ENCODE data around the gene SMAD5.

The SMAD5 gene

GRCh38 chr5:136130581-136130980, 2.1 kb upstream of the SMAD5 start:
- DNase-seq (ENCODE audit: low spot score in 2 of 2), result no peak
- H3K4me1 ChIP-seq, result peaks cover 17% of the 10 kb centered on the region
- H3K4me3 ChIP-seq, result no peak overlapping the region
- peaks cover 2% of the 10 kb centered on the region; the same call in 1 of the 2 replicates for H3K27me3 ChIP-seq (ENCODE audit: low read depth)
- H3K9me3 ChIP-seq, result no peaks in the 10 kb centered on the region
- no peaks in the 10 kb centered on the region for H3K36me3 ChIP-seq (replicated peaks)
- in situ Hi-C loops (cut with MboI; ENCODE audit: low sequenced_read_pairs), result no loop called here

DNA sequence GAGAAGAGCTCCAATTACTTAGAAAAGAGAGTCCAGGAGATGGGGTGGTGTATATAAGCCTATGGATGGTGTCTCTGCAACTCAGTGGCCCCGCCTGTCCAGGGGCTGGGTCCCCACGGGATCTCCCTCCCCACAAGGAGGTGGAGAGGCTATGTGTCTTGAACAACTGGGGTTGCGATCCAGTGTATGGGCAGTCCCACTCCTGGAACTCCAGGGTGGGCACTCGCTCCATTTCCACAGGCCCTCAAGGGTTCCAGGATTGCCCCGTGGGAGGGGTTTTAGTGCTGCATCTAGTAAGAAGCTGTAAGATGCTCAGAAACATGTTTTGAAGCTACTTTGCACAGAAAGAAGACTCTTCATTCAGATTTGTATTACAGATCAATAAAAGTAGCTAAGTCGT, 558 bp upstream of the SMAD5 start:
- Histone ChIP-seq H3K36me3 (replicated peaks) (no peaks in the 10 kb centered on the region), H3K4me3 (peak overlapping the region; percentile 68), H3K4me1 (peaks cover 17% of the 10 kb centered on the region), H3K9me3 (no peaks in the 10 kb centered on the region), H3K27me3 (ENCODE audit: low read depth) (peaks cover 2% of the 10 kb centered on the region; the same call in 1 of the 2 replicates)
- peak in 1 of 2 experiments; percentile 16 for DNase-seq (ENCODE audit: low spot score in 2 of 2)
- in situ Hi-C loops (cut with MboI; ENCODE audit: low sequenced_read_pairs), result no loop called here

DNA sequence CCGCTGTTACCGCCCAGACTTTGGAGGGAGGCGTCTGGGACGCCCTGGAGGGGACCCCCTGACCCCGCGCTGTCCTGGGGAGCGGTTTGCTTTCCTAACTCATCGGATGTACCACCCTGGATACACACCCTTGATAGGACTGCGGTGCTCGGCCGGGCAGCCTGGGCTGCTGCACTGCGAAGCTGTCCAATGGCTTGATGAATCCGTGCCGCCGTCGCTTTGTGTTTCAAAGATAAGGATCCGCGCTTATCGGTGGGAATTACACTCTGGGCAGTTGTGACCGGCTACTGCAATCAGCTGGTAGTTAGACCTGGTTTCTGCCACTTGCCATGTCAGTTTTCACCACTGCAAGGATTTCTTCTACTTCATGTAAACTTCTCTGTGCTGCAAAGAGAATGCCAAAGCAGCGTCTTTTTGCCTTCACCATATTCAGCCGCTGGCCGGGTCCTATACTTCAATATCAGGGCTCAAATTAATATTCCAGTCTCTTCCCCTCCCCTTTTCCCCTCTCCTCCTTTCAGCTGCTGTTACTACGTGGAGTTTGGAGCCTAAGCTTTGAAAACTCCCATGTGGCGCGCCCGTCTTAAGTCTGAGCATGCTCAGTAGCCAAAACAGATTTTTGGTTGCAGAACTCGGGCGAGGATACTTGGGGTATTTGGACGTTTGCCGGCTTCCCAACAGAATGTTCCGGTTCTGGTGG, 727 bp downstream of the SMAD5 start:
- H3K4me3 ChIP-seq, result peak overlapping the region; percentile 68
- H3K9me3 ChIP-seq, result no peaks in the 10 kb centered on the region
- H3K4me1 ChIP-seq, result peaks cover 17% of the 10 kb centered on the region
- no peaks in the 10 kb centered on the region for H3K27me3 ChIP-seq (ENCODE audit: low read depth)
- in situ Hi-C loops (cut with MboI; ENCODE audit: low sequenced_read_pairs), result no loop called here
- peak; percentile 38 to 64 for DNase-seq (ENCODE audit: low spot score in 2 of 2)
- H3K36me3 ChIP-seq (replicated peaks), result no peaks in the 10 kb centered on the region

DNA sequence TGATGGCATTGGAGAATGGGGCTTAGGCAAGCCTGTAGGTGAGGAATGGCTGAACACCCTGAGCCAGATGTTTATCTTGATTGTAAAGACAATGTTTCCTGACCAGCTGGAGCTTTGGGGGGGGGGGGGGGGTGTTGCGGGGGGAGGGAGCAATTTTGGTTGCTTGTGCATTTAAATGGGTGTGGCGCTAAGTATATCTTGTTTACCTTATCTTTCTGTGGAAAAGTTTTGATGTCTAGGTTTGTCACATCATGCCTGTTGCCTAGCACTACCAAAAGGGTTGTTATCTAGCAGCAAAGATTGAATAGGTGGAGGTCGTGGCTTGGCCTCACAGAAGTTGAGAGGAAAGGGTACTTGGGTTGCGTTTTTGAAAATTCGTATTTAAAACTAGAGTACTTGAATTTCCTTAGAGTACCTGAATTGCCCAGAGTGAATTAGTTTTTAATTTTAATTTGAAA, 1.3 kb downstream of the SMAD5 start:
- no peaks in the 10 kb centered on the region for H3K36me3 ChIP-seq (replicated peaks)
- no peak for DNase-seq (ENCODE audit: low spot score in 2 of 2)
- no peaks in the 10 kb centered on the region for H3K27me3 ChIP-seq (ENCODE audit: low read depth)
- peaks cover 17% of the 10 kb centered on the region for H3K4me1 ChIP-seq
- no peaks in the 10 kb centered on the region for H3K9me3 ChIP-seq
- in situ Hi-C loops (cut with MboI; ENCODE audit: low sequenced_read_pairs), result no loop called here
- H3K4me3 ChIP-seq, result peak overlapping the region; percentile 68

DNA sequence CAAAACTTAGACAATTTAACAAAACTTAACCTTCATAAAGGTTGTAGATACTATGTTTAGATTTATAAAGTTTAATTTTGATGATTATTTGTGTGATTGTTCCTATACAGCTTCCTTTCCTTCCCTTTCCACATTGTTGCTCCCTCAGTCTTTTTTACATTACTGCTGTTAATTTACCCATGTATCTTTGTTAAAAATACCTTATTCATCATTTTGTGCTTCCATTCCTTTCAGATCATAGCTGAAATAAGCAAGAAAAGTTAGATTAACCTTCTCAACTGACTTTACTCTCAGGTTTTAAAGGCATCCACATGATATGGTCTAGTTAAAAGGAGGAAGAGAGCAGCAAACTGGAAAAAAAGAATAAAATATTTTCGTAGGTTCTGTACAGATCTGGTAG, 2.0 kb downstream of the SMAD5 start:
- Histone ChIP-seq H3K4me3 (peak overlapping the region; percentile 68; the same call in 1 of the 2 replicates), H3K9me3 (no peaks in the 10 kb centered on the region), H3K36me3 (replicated peaks) (no peaks in the 10 kb centered on the region), H3K27me3 (ENCODE audit: low read depth) (no peaks in the 10 kb centered on the region), H3K4me1 (peaks cover 17% of the 10 kb centered on the region)
- in situ Hi-C loops (cut with MboI; ENCODE audit: low sequenced_read_pairs), result no loop called here
- DNase-seq (ENCODE audit: low spot score in 2 of 2), result no peak

GRCh38 chr5:136135536-136135935, 2.9 kb downstream of the SMAD5 start:
- no peak overlapping the region for H3K4me3 ChIP-seq
- DNase-seq (ENCODE audit: low spot score in 2 of 2), result no peak
- H3K9me3 ChIP-seq, result no peaks in the 10 kb centered on the region
- peaks cover 17% of the 10 kb centered on the region for H3K4me1 ChIP-seq
- in situ Hi-C loops (cut with MboI; ENCODE audit: low sequenced_read_pairs), result no loop called here
- no peaks in the 10 kb centered on the region for H3K36me3 ChIP-seq (replicated peaks)
- no peaks in the 10 kb centered on the region for H3K27me3 ChIP-seq (ENCODE audit: low read depth)

- no peaks in the 10 kb centered on the region for H3K9me3 ChIP-seq
- no peaks in the 10 kb centered on the region for H3K36me3 ChIP-seq (replicated peaks)
- in situ Hi-C loops (cut with MboI; ENCODE audit: low sequenced_read_pairs), result no loop called here
- H3K4me1 ChIP-seq, result peaks cover 15% of the 10 kb centered on the region
- H3K27me3 ChIP-seq (ENCODE audit: low read depth), result no peaks in the 10 kb centered on the region
- no peak overlapping the region for H3K4me3 ChIP-seq
- no peak for DNase-seq (ENCODE audit: low spot score in 2 of 2)
These were observed 5.0 kb downstream of the SMAD5 start for GRCh38 chr5:136137497-136138220.

DNA sequence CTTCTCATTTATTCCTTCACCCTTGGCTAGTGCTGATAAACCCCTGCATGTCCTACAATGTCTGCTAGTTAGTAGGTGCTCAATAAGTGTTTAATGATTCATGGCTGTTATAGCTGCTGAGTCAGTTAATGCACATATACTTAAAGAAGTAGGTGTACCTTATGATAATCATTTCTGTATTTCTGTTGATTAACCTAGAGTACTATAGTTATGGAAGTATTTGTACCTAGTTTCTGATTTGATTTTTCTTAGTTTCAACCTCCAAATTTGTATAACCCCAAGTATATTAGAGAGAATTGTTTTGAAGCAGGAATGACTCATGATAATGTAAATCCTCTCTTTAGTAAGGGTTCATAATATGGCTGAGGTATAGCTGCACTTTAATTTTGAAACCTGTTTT, 8.9 kb downstream of the SMAD5 start:
- Histone ChIP-seq H3K9me3 (no peaks in the 10 kb centered on the region), H3K4me3 (no peak overlapping the region), H3K36me3 (replicated peaks) (no peaks in the 10 kb centered on the region), H3K27me3 (ENCODE audit: low read depth) (no peaks in the 10 kb centered on the region), H3K4me1 (peaks cover 38% of the 10 kb centered on the region)
- DNase-seq (ENCODE audit: low spot score in 2 of 2), result no peak
- in situ Hi-C loops (cut with MboI; ENCODE audit: low sequenced_read_pairs), result no loop called here

- no peaks in the 10 kb centered on the region for H3K27me3 ChIP-seq (ENCODE audit: low read depth)
- DNase-seq (ENCODE audit: low spot score in 2 of 2), result no peak
- H3K4me3 ChIP-seq, result no peak overlapping the region
- no peaks in the 10 kb centered on the region for H3K9me3 ChIP-seq
- H3K4me1 ChIP-seq, result peaks cover 47% of the 10 kb centered on the region
- H3K36me3 ChIP-seq (replicated peaks), result no peaks in the 10 kb centered on the region
- in situ Hi-C loops (cut with MboI; ENCODE audit: low sequenced_read_pairs), result no loop called here
These were observed 10.7 kb downstream of the SMAD5 start for GRCh38 chr5:136143312-136143711.

GRCh38 chr5:136143763-136144162, 11.1 kb downstream of the SMAD5 start:
- in situ Hi-C loops (cut with MboI; ENCODE audit: low sequenced_read_pairs), result no loop called here
- Histone ChIP-seq H3K36me3 (replicated peaks) (no peaks in the 10 kb centered on the region; the same call in 1 of the 2 replicates), H3K4me3 (no peak overlapping the region), H3K27me3 (ENCODE audit: low read depth) (no peaks in the 10 kb centered on the region), H3K4me1 (peaks cover 52% of the 10 kb centered on the region), H3K9me3 (no peaks in the 10 kb centered on the region)
- peak in 1 of 2 experiments; percentile 54 for DNase-seq (ENCODE audit: low spot score in 2 of 2)

DNA sequence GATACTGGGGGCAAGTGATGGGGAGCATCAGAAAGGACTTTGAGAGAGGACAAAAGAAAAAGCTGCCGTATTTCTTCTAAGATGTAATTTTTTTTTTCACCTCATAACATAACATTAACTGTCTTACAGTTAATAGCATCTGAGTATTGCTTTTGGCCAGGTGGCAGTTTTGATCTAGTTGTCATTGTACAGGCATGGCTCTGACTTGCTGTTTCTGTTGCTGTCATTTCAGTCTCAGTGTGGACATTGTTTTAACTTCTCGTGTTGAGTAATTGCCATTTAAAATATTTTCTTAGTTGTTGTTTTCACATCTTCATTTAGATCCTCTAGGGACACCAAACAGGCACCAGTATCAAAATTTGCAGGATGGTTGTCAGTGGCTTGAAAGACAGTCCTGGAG, 12.4 kb downstream of the SMAD5 start:
- Histone ChIP-seq H3K4me3 (no peak overlapping the region), H3K9me3 (no peaks in the 10 kb centered on the region), H3K4me1 (peaks cover 63% of the 10 kb centered on the region), H3K36me3 (replicated peaks) (no peaks in the 10 kb centered on the region; the same call in 1 of the 2 replicates), H3K27me3 (ENCODE audit: low read depth) (no peaks in the 10 kb centered on the region)
- in situ Hi-C loops (cut with MboI; ENCODE audit: low sequenced_read_pairs), result no loop called here
- no peak for DNase-seq (ENCODE audit: low spot score in 2 of 2)

DNA sequence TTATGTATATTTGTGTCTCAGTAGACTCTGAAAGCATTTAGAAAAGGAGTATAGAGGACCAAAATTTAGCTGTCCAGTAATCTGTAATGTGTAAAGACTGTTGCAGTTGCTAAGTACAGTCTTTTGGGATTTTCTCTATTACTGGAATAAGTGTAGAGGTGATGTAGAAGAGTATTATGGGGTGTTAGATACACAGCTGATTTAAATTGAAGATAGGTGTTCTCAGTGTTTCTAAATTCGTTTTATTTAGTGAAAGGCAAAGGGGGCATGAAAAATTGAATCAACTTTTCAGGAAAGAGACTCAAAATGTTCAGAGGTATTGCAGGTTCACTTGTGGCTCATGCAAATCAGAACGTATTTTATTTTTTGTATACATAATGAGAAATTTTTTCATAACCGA, 13.6 kb downstream of the SMAD5 start:
- H3K9me3 ChIP-seq, result no peaks in the 10 kb centered on the region
- no peaks in the 10 kb centered on the region; the same call in 1 of the 2 replicates for H3K36me3 ChIP-seq (replicated peaks)
- no peaks in the 10 kb centered on the region for H3K27me3 ChIP-seq (ENCODE audit: low read depth)
- H3K4me1 ChIP-seq, result peaks cover 69% of the 10 kb centered on the region
- no peak overlapping the region for H3K4me3 ChIP-seq
- in situ Hi-C loops (cut with MboI; ENCODE audit: low sequenced_read_pairs), result no loop called here
- no peak for DNase-seq (ENCODE audit: low spot score in 2 of 2)

DNA sequence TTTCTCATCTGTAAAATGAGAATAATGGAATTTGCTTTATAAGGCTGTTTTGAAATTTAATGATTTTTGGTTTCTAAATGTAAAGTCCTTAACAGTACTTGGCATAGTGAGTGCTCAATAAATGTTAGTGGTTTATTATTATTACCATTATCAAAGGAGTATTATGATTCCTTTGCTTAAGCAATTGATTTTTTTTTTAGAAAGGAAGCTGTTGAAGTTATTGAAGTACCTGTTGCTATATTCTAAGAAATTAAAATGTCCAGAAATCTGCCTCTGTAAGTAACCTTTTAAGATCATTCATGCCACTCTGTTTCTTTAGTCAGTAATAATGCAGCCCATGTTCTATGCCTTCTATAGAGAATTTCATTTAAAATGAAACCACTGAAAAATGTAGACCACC, 15.0 kb downstream of the SMAD5 start:
- Histone ChIP-seq H3K36me3 (replicated peaks) (peaks cover 3% of the 10 kb centered on the region), H3K4me3 (no peak overlapping the region), H3K4me1 (peaks cover 65% of the 10 kb centered on the region), H3K27me3 (ENCODE audit: low read depth) (no peaks in the 10 kb centered on the region), H3K9me3 (no peaks in the 10 kb centered on the region)
- DNase-seq (ENCODE audit: low spot score in 2 of 2), result no peak
- in situ Hi-C loops (cut with MboI; ENCODE audit: low sequenced_read_pairs), result no loop called here

DNA sequence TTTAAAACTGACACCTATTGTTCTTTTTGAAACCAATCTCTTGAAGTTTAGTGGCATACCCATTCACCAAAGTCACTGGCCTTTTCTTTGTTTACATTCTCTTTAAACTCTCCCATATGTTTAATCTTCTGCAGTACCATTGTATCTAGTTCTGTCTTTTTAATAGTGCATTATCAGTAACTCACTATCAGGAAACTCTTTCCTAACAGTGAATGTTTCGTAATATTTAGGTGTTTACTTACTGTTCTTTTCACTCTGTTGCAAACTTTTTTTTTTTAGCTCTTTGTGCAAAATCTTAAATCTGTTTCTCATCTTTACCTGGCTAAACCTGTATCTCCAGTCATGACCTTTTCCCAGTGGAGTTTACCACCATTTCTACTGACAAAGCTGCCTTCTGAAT, 17.2 kb downstream of the SMAD5 start:
- Histone ChIP-seq H3K4me1 (peaks cover 43% of the 10 kb centered on the region), H3K36me3 (replicated peaks) (peaks cover 17% of the 10 kb centered on the region), H3K27me3 (ENCODE audit: low read depth) (no peaks in the 10 kb centered on the region), H3K9me3 (no peaks in the 10 kb centered on the region), H3K4me3 (no peak overlapping the region)
- in situ Hi-C loops (cut with MboI; ENCODE audit: low sequenced_read_pairs), result no loop called here
- DNase-seq (ENCODE audit: low spot score in 2 of 2), result peak in 1 of 2 experiments; percentile 82
